Prostate gland (tissue), 2 donors: ENCODE results near the gene DNAJC6.
"Not testable (repeated sequence)": the region's sequence is repeated elsewhere in the genome, so short reads cannot be mapped to it uniquely, and the experiment has no call there.

Source experiments
- CTCF ChIP-seq, 4 experiments: fragments of 200-600 bp in 2 of 4; fragments of 450-650 bp in 2 of 4; sonication (generic) in 2 of 4; IDR thresholded peaks; 1 replicate in 3 of 4; 2 replicates in 1 of 4; pipeline ENCODE4 v1.5.1; 2016 to 2019; ENCODE audit warnings: antibody characterized with exemption in 4 of 4, mild to moderate bottlenecking in 2 of 4, moderate library complexity in 2 of 4
- POLR2A ChIP-seq: fragments of 450-650 bp; IDR thresholded peaks from one replicate; pipeline ENCODE4 v1.6.1; 2016; ENCODE audit warnings: antibody characterized with exemption, mild to moderate bottlenecking
- POLR2AphosphoS5 ChIP-seq: sonication (generic); formaldehyde crosslinking; IDR thresholded peaks from one replicate; pipeline ENCODE4 v1.6.1; 2017; ENCODE audit warnings: antibody characterized with exemption

- not testable (repeated sequence) for TF ChIP-seq CTCF (IDR thresholded peaks at IDR 0.05); POLR2A; POLR2AphosphoS5
These were observed 75.1 kb downstream of the DNAJC6 start for GRCh38 chr1:65384426-65384825.
